Kidney (tissue), 14 donors: ENCODE results near the gene FLNA. TPM values are rescaled to one million over a fixed set of nuclear protein-coding genes. Genes with fewer than 3 reads are reported as not detected.

Source experiments
- DNase-seq, 5 donors: peaks; one replicate each; pipeline ENCODE4 v3.0.0-alpha.2; 2013 to 2020
- FAIRE-seq: peaks from 2 replicates; lab custom pipeline; 2012; peaks lifted over from hg19 to GRCh38; lab: Jason Lieb, UNC
- H3K27ac ChIP-seq, 2 donors: one replicate each; pipeline ENCODE4 v1.7.0; 2013; ENCODE audit warnings: low read depth in 2 of 2, low read length in 2 of 2, inconsistent platforms in 1 of 2
- H3K27me3 ChIP-seq: one replicate; pipeline ENCODE4 v1.7.1; 2013; ENCODE audit warnings: low read length, inconsistent platforms; ENCODE audit not compliant: control insufficient read depth, insufficient read depth
- H3K36me3 ChIP-seq, 3 donors: one replicate each; pipeline versions ENCODE4 v1.7.0 to v1.7.1; 2013; ENCODE audit warnings: low read length in 3 of 3, control low read depth in 1 of 3, inconsistent platforms in 1 of 3; ENCODE audit not compliant: insufficient read depth in 3 of 3, control insufficient read depth in 2 of 3
- H3K4me1 ChIP-seq, 3 donors: one replicate each; pipeline versions ENCODE4 v1.7.0 to v1.7.1; 2013; ENCODE audit warnings: low read length in 3 of 3, inconsistent platforms in 1 of 3, low read depth in 1 of 3; ENCODE audit not compliant: control insufficient read depth in 2 of 3, insufficient read depth in 2 of 3
- H3K4me3 ChIP-seq, 3 donors: one replicate each; pipeline versions ENCODE4 v1.7.0 to v1.8.1; 2013; ENCODE audit warnings: low read length in 3 of 3, control low read depth in 1 of 3, inconsistent platforms in 1 of 3
- H3K9ac ChIP-seq, 3 donors: one replicate each; pipeline versions ENCODE4 v1.7.0 to v1.7.1; 2013; ENCODE audit warnings: low read length in 3 of 3, control low read depth in 1 of 3, inconsistent platforms in 1 of 3
- H3K9me3 ChIP-seq, 3 donors: one replicate each; pipeline versions ENCODE4 v1.7.0 to v1.7.1; 2013; ENCODE audit warnings: low read length in 3 of 3, control low read depth in 1 of 3, inconsistent platforms in 1 of 3; ENCODE audit not compliant: control insufficient read depth in 2 of 3, insufficient read depth in 1 of 3
- CTCF ChIP-seq: IDR thresholded peaks from 3 replicates; pipeline ENCODE4 v1.5.1; 2012; ENCODE audit warnings: mild to moderate bottlenecking, moderate library complexity, borderline replicate concordance; ENCODE audit not compliant: insufficient read depth; ENCODE audit errors: extremely low read depth
- intact Hi-C: fragments of 100-400 bp; cut with DNase I; formaldehyde crosslinking; loops from one replicate; pipeline ENCODE4 v1.11.1; 2022
- polyA plus RNA-seq: library from polyadenylated mRNA; stranded (reverse); fragments of 350-450 nt; fragmentation: Illumina TruSeq; extraction: RNeasy Lipid Tissue Mini Kit (QIAGEN cat#74804); gene quantifications from one replicate; pipeline ENCODE4 v1.2.3, GENCODE V29; 2014; ENCODE audit warnings: low read depth, low replicate concordance; ENCODE audit not compliant: insufficient read depth
- total RNA-seq: library from RNA; stranded (reverse); fragmentation: NEBNext Ultra II Directional; extraction: Animal tissue kit (Norgen Biotek cat#: 25700); gene quantifications from one replicate; pipeline ENCODE4 v1.2.1, GENCODE V29; 2021
- donor health status: control.
- donor health status: control.
- donor health status: control.
- donor health status: control.
- donor health status: control.
- donor health status: DM: yes; HTN: yes; CAD: no.
- donor health status: Normal renal cell carcinoma (clear cell type).

FLNA gene
- total and polyA plus RNA-seq, 2 donors from 2014 or later: 421 to 1,036 TPM

- DNase-seq (no peak), FAIRE-seq (no peak)
- no peak overlapping the region for H3K9ac ChIP-seq
- intact Hi-C loops: no loop called here
- H3K27me3 ChIP-seq: no peaks in the 10 kb centered on the region
- H3K9me3 ChIP-seq: no peaks in the 10 kb centered on the region
- no peaks in the 10 kb centered on the region for H3K36me3 ChIP-seq
- H3K27ac ChIP-seq: no peak overlapping the region
- no peak for TF ChIP-seq CTCF
- peaks cover 0 to 6% (median 0%) of the 10 kb centered on the region in 3 donors for H3K4me1 ChIP-seq
- no peak overlapping the region for H3K4me3 ChIP-seq
These were observed 38.7 kb upstream of the FLNA start for GRCh38 chrX:154413142-154413541.

- Histone ChIP-seq H3K27ac (peak overlapping the region; percentile 83 to 90), H3K9ac (peak overlapping the region in 2 of 3 donors; percentile 46 to 48), H3K27me3 (no peaks in the 10 kb centered on the region), H3K4me1 (peaks cover 0 to 6% (median 0%) of the 10 kb centered on the region in 3 donors), H3K9me3 (no peaks in the 10 kb centered on the region), H3K36me3 (no peaks in the 10 kb centered on the region), H3K4me3 (peak overlapping the region in 2 of 3 donors; percentile 45 to 63)
- no peak for DNase-seq
- intact Hi-C loops: no loop called here
- TF ChIP-seq CTCF: no peak
- no peak for FAIRE-seq
These were observed 38.0 kb upstream of the FLNA start for GRCh38 chrX:154412468-154412867.

DNA sequence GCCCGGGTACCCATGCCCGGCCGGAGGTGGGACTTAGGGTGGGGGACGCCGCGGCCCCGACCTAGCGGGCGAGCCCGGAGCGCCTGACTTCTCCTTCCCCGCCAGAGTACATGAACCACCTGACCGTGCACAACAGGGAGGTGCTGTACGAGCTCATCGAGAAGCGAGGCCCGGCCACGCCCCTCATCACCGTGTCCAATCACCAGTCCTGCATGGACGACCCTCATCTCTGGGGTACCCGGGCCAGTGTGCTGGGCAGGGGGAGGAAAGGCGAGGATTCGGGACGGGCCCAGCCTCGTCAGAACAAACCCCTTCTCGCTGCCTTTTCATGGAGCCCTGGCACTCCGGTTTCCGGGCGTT lies 37.5 kb upstream of the FLNA start:
- Histone ChIP-seq H3K4me3 (peak overlapping the region in 2 of 3 donors; percentile 45 to 63), H3K27me3 (no peaks in the 10 kb centered on the region), H3K27ac (peak overlapping the region; percentile 83 to 90), H3K9me3 (no peaks in the 10 kb centered on the region), H3K4me1 (peaks cover 0 to 6% (median 0%) of the 10 kb centered on the region in 3 donors), H3K9ac (peak overlapping the region in 2 of 3 donors; percentile 46 to 48), H3K36me3 (no peaks in the 10 kb centered on the region)
- intact Hi-C loops: no loop called here
- FAIRE-seq: no peak
- TF ChIP-seq CTCF: no peak
- DNase-seq: peak; percentile 63 to 85 (median 77)
